Right lobe of liver (tissue), 6 donors: ENCODE measurements around the gene PROK1. TPM values are rescaled to one million over a fixed set of nuclear protein-coding genes. Genes with fewer than 3 reads are reported as not detected.

ENCODE experiments used
- ATAC-seq, 4 donors: fragments of 200-7000 bp; cut with Tn5 transposase; one replicate each; pipeline ENCODE4 v1.9.1; 2020; ENCODE audit warnings: mild to moderate bottlenecking in 4 of 4, moderate library complexity in 4 of 4
- DNase-seq, 3 donors: peaks; one replicate each; pipeline ENCODE4 v3.0.0-alpha.2; 2020
- H3K27ac ChIP-seq, 3 donors: fragments of 200-600 bp; one replicate each; pipeline ENCODE4 v1.8.0; 2022
- H3K27me3 ChIP-seq, 2 donors: fragments of 200-600 bp; one replicate each; pipeline ENCODE4 v1.8.0; 2022
- H3K36me3 ChIP-seq, 4 donors: fragments of 200-600 bp; sonication (generic) in 1 of 4; one replicate each; pipeline versions ENCODE4 v1.5.1 to v1.8.0; 2017 to 2022; ENCODE audit warnings: control low read depth in 1 of 4
- H3K4me1 ChIP-seq, 4 donors: fragments of 200-600 bp; sonication (generic) in 1 of 4; one replicate each; pipeline versions ENCODE4 v1.5.1 to v1.8.0; 2017 to 2022; ENCODE audit warnings: control low read depth in 1 of 4
- H3K4me3 ChIP-seq, 3 donors: fragments of 200-600 bp; one replicate each; pipeline ENCODE4 v1.8.0; 2022
- H3K9me3 ChIP-seq, 4 donors: fragments of 200-600 bp; sonication (generic) in 1 of 4; one replicate each; pipeline versions ENCODE4 v1.5.1 to v1.8.0; 2017 to 2022; ENCODE audit warnings: control low read depth in 1 of 4
- POLR2A ChIP-seq: fragments of 450-650 bp; IDR thresholded peaks from one replicate; pipeline ENCODE4 v1.6.1; 2017; ENCODE audit warnings: antibody characterized with exemption, mild to moderate bottlenecking
- WGBS: methylation state at CpG from one replicate; pipeline ENCODE4 v1.1.6; 2018; ENCODE audit warnings: low coverage, low lambda C conversion rate; ENCODE audit not compliant: insufficient coverage; ENCODE audit errors: missing lambda C conversion rate; 5-methylcytosine and 5-hydroxymethylcytosine counted together
- intact Hi-C, 2 donors: fragments of 100-400 bp; cut with DNase I; formaldehyde crosslinking; loops; one replicate each; pipeline versions ENCODE4 v1.11.2 to v1.14.1; 2022
- total RNA-seq, 6 experiments: library from RNA; depleted of rRNA in 2 of 6; stranded (reverse); fragments of >200 nt in 2 of 6; fragmentation: NEBNext Ultra II Directional in 3 of 6; extraction: Animal tissue kit (Norgen Biotek cat#: 25700) in 3 of 6; gene quantifications; one replicate each; pipeline versions ENCODE4 v1.1.0 to v1.2.4, GENCODE V29; 2016 to 2023
- TF ChIP-seq, protein P1 (sequence below), 4 donors: fragments of 200-600 bp in 3 of 4; fragments of 450-650 bp in 1 of 4; IDR thresholded peaks; one replicate each; pipeline versions ENCODE4 v1.5.1 to v1.8.0; 2016 to 2022; ENCODE audit warnings: antibody characterized with exemption in 4 of 4, mild to moderate bottlenecking in 2 of 4
- donor health status: DM: no; HTN: yes; CAD: no.
- donor health status: DM: no; HTN: no; CAD: no.
- donor health status: DM: no; HTN: no; CAD: no.
- donor health status: DM: no; HTN: yes; CAD: no.
- donor health status: DM: no; HTN: yes; CAD: no.

Gene PROK1
- total RNA-seq, 6 experiments from 2014 or later, result not detected

DNA sequence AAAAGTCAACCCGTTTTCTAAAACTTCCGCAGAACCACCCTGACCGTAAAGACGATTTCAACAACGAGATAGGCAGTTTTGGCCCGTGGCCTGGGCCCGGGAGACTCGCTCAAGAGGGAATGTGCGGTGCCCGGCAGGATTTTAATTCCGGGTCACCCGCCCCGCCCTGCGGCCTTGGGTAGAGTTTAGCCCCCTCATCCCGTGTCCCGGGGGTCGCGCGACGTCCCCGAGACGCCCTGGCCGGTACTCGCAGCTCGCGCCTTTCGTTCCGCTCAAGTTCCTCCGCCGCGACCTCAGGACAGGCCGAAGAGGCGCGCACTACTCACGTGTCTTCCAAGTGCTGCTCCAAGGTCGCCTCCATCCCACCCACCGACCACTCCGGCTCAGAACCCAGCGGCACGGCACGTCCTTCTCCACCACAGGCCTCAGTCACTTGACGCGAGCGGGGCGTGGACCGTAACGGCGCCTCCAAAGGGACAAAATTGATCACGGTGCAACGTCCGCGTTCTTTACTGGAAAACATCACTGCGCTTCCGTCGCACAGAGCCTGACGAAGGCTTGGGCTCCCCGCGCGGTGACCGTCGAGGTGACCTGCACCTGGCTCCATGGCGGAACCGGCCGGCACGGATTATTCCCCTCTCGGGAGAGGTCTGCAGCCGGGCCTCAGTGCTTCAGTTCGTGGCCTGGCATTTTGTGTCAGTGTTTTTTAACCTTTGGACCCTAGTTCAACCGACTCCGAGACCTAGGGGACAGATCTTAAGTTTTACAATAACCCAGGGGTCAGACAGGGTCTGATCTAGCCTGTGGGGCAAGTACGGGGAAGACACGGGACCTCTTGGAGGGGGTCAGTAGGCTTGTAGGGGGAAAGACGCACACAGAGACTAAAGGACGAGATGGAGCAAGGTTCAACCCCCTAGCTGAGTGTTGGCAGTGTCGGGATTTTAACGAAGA lies 43.4 kb upstream of the PROK1 start, which contains the start of gene LAMTOR5:
Gene LAMTOR5, minus strand, starts transcription at position 435 of the 951 bp plus-strand sequence. Its CDS starts 74 bp downstream, at position 361.
- Histone ChIP-seq H3K27me3 (no peaks in the 10 kb centered on the region), H3K4me3 (peak within 1 kb of the TSS; percentile 89 to 97 (median 96)), H3K27ac (peak within 1 kb of the TSS; percentile 91 to 98 (median 95)), H3K4me1 (peaks cover 0 to 28% (median 0%) of the 10 kb centered on the region in 4 donors), H3K9me3 (no peaks in the 10 kb centered on the region), H3K36me3 (peaks cover 4 to 34% (median 14%) of the 10 kb centered on the region in 4 donors)
- TF ChIP-seq, protein P1, sequence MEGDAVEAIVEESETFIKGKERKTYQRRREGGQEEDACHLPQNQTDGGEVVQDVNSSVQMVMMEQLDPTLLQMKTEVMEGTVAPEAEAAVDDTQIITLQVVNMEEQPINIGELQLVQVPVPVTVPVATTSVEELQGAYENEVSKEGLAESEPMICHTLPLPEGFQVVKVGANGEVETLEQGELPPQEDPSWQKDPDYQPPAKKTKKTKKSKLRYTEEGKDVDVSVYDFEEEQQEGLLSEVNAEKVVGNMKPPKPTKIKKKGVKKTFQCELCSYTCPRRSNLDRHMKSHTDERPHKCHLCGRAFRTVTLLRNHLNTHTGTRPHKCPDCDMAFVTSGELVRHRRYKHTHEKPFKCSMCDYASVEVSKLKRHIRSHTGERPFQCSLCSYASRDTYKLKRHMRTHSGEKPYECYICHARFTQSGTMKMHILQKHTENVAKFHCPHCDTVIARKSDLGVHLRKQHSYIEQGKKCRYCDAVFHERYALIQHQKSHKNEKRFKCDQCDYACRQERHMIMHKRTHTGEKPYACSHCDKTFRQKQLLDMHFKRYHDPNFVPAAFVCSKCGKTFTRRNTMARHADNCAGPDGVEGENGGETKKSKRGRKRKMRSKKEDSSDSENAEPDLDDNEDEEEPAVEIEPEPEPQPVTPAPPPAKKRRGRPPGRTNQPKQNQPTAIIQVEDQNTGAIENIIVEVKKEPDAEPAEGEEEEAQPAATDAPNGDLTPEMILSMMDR (IDR thresholded peaks at IDR 0.05), result peak in 1 of 4 donors; percentile 8
- TF ChIP-seq POLR2A, result peak; percentile 88
- peak; percentile 95 to 97 (median 96) for ATAC-seq
- peak; percentile 92 to 96 (median 94) for DNase-seq
- WGBS, result 0% methylated on average over 17 of the region's 76 CpGs
- intact Hi-C loops, result loop anchor here in 1 of 2 donors (5.0 kb wide), 1 partner anchor 70 kb away; the partner anchor contains the start of gene RBM15

DNA sequence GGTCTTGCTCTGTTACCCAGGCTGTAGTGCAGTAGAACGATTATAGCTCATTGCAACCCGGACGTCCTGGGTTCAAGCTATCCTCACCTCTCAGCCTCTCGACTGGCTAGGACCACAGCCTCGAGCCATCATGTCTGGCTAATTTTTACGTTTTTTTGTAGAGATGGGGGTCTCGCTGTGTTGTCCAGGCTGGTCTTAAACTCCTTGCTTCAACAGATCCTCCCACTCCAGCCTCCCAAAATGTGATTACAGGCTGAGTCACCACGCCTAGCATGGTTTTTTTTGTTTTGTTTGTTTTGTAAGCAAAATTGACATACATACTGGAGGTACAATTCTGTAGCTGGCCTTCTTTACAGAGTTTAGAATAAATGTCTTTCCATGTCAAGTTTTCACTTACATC lies 42.5 kb upstream of the PROK1 start:
- DNase-seq (no peak), ATAC-seq (no peak)
- Histone ChIP-seq H3K27me3 (no peaks in the 10 kb centered on the region), H3K4me1 (peaks cover 0 to 28% (median 0%) of the 10 kb centered on the region in 4 donors), H3K4me3 (peak overlapping the region in 2 of 3 donors; percentile 96 to 97), H3K27ac (peak overlapping the region in 1 of 3 donors; percentile 95), H3K36me3 (peaks cover 0 to 24% (median 7%) of the 10 kb centered on the region in 4 donors), H3K9me3 (no peaks in the 10 kb centered on the region)
- TF ChIP-seq, protein P1 (IDR thresholded peaks at IDR 0.05), result no peak
- no peak for TF ChIP-seq POLR2A
- intact Hi-C loops, result loop anchor here in 1 of 2 donors (5.0 kb wide), 1 partner anchor 71 kb away; the partner anchor contains the start of gene RBM15
- 86% methylated on average over 8 of the region's 8 CpGs for WGBS

DNA sequence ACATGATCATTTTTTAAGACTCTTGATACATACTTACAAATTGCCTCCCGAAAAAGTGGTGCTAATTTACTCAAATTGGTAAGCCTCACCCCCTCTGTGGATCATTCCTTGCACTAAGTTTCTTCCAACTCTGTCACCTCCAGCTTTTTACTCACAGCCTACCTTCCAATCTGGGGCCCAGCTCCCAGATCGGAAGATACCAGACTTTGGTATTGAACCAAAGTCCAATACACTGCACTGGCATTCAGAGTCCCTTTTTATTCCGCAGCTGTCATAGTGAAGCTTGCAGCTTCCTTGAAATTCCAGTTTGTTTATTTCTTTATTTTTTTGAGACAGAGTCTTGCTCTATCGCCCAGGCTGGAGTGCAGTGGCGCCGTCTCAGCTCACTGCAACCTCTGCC lies 41.6 kb upstream of the PROK1 start:
- H3K27me3 ChIP-seq, result no peaks in the 10 kb centered on the region
- 86% methylated on average over 4 of the region's 6 CpGs for WGBS
- ATAC-seq, result no peak
- H3K36me3 ChIP-seq, result peaks cover 0 to 16% (median 3%) of the 10 kb centered on the region in 4 donors
- intact Hi-C loops, result loop anchor here in 1 of 2 donors (5.0 kb wide), 1 partner anchor 72 kb away; the partner anchor contains the start of gene RBM15
- no peak for TF ChIP-seq POLR2A
- TF ChIP-seq, protein P1 (IDR thresholded peaks at IDR 0.05), result no peak
- H3K4me3 ChIP-seq, result no peak overlapping the region
- peaks cover 0 to 28% (median 0%) of the 10 kb centered on the region in 4 donors for H3K4me1 ChIP-seq
- H3K27ac ChIP-seq, result no peak overlapping the region
- DNase-seq, result no peak
- no peaks in the 10 kb centered on the region for H3K9me3 ChIP-seq

DNA sequence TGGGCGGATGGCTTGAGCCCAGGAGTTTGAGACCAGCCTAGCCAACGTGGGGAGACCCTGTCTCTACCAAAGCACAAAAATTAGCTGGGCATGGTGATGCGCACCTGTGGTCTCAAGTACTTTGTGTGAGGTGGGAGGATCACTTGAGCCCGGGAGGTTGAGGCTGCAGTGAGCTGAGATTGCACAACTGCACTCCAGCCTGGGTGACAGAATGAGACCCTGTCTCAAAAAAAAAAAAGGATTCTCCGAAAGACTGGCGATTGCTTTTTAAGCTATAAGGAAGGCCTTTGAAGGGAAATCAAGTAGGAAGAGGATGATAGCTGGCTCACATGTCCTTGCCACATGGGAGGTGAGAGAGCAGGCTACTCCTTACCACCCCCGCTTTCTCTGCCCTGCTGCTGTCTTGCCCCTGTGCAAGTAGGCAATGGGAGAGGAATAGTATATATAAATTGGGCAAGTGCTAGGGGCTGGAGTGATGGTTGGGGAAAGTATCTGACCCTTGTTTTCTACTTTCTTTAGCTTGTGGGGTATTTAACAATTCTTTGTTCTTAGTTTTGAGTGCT lies 39.7 kb upstream of the PROK1 start:
- Histone ChIP-seq H3K9me3 (no peaks in the 10 kb centered on the region), H3K27ac (no peak overlapping the region), H3K4me3 (no peak overlapping the region), H3K4me1 (peaks cover 0 to 18% (median 0%) of the 10 kb centered on the region in 4 donors), H3K27me3 (no peaks in the 10 kb centered on the region), H3K36me3 (no peaks in the 10 kb centered on the region)
- TF ChIP-seq POLR2A, result no peak
- TF ChIP-seq, protein P1 (IDR thresholded peaks at IDR 0.05), result no peak
- DNase-seq (no peak), ATAC-seq (no peak)
- intact Hi-C loops, result no loop called here
- 75% methylated on average over 4 of the region's 7 CpGs for WGBS
